GM18858 (cell line): ENCODE data around the gene ADAP1.
A peak's percentile ranks its signal among the peaks of the same experiment; 100 is the strongest.
"Not testable (repeated sequence)": the region's sequence is repeated elsewhere in the genome, so short reads cannot be mapped to it uniquely, and the experiment has no call there.

ENCODE experiments used
- ATAC-seq: cut with Tn5 transposase; IDR thresholded peaks from one replicate; pipeline ENCODE4 v1.9.1; 2021; ENCODE audit not compliant: unreplicated experiment

Gene ADAP1

DNA sequence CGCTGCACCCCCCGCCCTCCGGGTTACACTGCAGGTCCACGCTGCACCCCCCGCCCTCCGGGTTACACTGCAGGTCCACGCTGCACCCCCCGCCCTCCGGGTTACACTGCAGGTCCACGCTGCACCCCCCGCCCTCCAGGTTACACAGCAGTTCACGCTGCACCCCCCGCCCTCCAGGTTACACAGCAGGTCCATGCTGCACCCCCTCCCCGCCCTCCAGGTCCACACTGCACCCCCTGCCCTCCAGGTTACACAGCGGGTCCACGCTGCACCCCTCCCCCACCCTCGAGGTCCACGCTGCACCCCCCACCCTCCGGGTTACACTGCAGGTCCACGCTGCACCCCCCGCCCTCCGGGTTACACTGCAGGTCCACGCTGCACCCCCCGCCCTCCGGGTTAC is 30.4 kb downstream of the ADAP1 start:
- ATAC-seq, result not testable (repeated sequence)

DNA sequence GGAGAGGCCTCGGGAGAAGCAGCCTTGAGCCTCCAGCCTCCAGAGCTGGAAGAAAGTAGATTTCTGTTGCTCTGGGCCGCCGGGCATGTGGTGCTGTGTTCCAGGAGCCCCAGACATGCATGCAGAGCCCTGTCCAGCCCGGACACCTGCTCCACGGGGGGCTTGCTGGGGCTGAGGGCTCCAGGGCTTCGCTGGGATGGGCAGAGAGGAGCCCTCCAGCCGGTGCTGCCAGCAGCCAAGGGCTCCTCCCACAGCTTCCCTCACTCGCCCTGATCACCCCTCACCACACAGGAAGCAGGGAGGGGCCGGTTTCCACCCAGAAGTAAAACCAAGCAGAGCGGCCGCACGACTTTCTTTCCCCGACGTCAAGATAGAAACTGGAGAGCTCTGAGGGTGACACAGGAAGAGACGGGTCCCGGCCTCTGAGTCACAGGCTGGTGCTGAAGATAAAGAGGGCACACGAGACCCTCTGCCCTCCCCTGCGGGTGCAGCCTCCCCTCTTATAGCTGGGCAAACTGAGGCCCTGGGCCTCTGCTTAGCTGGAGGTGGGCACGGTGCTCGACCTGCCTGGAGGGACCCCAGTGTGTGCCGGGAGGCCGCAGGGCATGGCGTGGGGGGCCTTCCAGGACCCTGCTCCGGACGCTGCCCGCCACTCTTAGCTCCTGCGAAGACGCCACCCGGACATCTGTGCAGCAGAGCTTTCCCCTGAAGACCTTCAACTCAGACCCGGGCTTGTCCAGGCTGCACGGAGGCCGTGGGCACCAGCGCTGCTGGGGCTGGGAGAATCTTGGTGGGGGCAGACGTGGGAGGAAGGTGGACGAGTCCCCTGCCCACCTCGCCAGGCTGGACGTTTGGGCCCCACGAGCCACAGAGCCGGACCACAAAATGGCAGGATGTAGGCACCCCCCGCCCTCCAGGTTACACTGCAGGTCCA is 31.1 kb downstream of the ADAP1 start:
- ATAC-seq, result peak; percentile 49

- ATAC-seq, result no peak
These were observed 32.0 kb downstream of the ADAP1 start for GRCh38 chr7:922334-923107.

DNA sequence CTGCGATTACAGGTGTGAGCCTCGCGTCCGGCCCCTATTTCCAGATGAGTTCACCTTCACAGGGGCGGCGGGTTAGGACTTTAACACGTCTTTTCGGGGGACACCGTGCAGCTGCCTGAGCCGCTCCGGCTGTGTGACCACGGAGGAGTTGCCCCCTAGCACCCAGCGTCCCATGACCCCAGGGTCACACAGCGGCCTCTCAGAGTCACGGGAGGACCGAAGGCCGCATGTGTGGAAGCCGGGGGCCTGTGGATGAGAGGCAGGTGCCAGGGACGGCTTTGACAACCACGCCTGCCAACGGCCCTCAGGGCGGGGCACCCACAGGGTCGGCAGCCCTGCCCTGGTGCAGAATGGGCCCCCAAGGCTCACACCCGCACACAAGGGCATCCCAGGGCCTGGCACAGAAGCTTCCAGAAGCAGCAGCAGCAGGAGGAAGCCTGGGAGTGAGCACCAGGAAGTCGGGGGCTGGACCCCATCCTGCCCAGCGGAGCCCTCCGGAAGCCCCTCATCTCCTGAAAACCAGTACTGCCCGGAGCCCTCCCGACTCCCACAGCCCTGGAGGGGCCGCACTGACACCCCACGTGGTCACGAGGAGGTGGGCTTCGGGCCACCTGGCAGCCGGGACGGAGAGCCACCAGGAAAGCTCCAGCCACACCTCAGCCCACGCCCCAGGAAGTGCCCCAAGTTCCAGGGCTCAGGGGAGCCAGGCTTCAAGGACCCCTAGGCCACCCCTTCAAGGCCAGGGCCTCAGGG is 32.7 kb downstream of the ADAP1 start:
- ATAC-seq, result no peak

- ATAC-seq, result no peak
These were observed 33.4 kb downstream of the ADAP1 start for GRCh38 chr7:921071-921461.

- no peak for ATAC-seq
These were observed 34.0 kb downstream of the ADAP1 start for GRCh38 chr7:920351-921070.

GRCh38 chr7:919924-920341 is 34.5 kb downstream of the ADAP1 start:
- no peak for ATAC-seq

GRCh38 chr7:919114-919442 is 35.4 kb downstream of the ADAP1 start:
- ATAC-seq, result no peak

- ATAC-seq, result no peak
These were observed 35.9 kb downstream of the ADAP1 start for GRCh38 chr7:918441-919113.

GRCh38 chr7:918118-918425 is 36.4 kb downstream of the ADAP1 start:
- no peak for ATAC-seq

GRCh38 chr7:917255-918117 is 37.0 kb downstream of the ADAP1 start:
- no peak for ATAC-seq

DNA sequence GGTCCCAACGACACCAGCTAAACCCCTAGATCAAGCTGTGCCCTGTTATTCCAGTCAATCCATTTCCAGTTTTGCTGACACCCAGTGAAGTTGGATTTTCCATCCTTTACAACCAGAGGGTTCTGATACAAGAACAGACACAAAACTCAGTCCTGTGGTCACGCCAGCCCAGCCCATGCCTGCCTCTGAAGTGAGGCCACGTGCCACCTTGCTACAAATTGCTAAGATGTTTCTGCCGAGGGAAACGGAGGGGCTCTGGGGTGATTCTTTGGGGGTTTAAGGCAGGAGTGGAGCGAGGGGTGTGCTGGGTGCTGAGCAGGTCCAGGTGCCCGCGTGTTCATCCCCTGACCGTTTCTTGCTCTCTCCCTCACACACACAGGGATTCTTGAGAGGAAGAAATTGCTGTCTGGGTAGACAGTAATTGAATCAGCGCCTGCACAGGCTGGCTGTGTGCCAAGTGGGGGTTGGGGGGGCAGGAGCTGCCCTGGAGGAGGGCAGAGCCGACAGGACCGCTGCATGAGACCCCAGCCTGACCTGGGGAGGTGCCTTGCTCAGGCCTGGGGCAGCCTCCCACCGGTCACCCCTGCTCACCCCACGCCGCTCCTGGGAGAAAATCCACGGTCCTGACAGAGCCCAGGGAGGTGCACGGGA is 38.1 kb downstream of the ADAP1 start:
- no peak for ATAC-seq

GRCh38 chr7:915291-916218 is 38.9 kb downstream of the ADAP1 start:
- no peak for ATAC-seq

DNA sequence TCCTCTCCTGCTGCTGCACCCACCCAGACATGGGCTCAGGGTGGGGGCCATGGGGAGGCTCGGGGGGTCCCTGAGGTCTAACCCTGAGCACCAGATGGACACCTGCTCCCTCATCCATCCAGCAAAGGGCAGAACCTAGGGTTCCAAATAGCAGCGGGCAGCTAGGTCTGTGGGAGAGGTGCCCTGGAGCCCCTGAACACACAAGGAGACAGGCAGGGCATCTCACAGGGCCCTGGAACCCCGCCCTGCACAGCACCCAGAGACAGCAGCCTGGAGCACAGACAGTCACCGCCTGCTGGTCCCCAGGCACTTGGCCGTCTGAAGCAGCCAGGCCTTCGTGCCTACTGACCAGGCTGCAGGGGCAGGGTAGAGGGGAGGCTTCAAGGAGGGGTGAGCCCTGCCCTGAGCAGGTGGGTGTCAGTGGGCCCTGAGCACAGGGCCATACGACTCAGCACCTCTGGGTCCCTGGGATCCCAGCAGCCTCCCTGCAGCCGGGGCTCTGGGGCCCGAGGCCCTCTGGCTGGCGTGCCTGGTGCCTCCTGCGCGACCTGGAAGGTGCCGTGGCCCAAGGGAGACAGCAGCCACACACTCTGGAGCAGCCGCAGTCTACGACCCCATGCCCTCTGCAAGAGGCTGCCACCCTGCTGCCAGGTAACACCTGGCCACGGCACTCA is 39.8 kb downstream of the ADAP1 start:
- no peak for ATAC-seq

- no peak for ATAC-seq
These were observed 40.6 kb downstream of the ADAP1 start for GRCh38 chr7:913736-914520.

- ATAC-seq, result no peak
These were observed 42.5 kb downstream of the ADAP1 start for GRCh38 chr7:911791-912480.
